GM18951 (cell line): Measurements from ENCODE around the gene RGS3.

ENCODE experiments used
- POLR2A ChIP-seq: IDR thresholded peaks from 4 replicates; pipeline ENCODE4 v1.6.1; 2011; ENCODE audit warnings: mild to moderate bottlenecking; ENCODE audit not compliant: insufficient read length, insufficient read depth; ENCODE audit errors: extremely low read depth
- in situ Hi-C: fragments of 300-500 bp; cut with MboI; formaldehyde crosslinking; loops from one replicate; pipeline ENCODE4 v1.12.0; 2022; ENCODE audit warnings: low sequenced_read_pairs, mixed read lengths, inconsistent platforms; ENCODE audit not compliant: unreplicated experiment

Gene RGS3

DNA sequence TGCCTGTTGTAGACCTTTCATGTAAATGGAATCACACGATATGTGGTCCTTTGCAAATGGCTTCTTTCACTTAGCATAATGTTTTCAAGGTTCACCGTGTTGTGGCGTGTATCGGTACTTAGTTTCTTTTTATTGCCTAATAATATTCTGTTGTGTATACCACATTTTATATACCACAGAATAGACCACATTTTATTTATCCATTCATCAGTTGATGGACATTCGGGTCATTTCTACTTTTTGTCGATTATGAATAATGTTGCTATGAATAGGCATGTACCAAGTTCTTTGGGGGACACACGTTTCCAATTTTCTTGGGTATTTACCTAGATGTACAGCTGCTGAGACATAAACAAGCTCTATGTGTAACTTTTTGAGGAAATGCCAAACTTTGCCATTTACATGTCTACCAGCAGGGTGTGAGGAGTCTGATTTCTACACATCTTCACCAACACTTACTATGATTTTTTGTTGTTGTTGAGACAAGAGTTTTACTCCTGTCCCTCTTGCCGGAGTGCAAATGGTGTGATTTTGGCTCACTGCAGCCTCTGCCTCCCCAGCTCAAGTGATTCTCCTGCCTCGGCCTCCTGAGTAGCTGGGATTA lies 144.7 kb downstream of the RGS3 start:
- in situ Hi-C loops: no loop called here

DNA sequence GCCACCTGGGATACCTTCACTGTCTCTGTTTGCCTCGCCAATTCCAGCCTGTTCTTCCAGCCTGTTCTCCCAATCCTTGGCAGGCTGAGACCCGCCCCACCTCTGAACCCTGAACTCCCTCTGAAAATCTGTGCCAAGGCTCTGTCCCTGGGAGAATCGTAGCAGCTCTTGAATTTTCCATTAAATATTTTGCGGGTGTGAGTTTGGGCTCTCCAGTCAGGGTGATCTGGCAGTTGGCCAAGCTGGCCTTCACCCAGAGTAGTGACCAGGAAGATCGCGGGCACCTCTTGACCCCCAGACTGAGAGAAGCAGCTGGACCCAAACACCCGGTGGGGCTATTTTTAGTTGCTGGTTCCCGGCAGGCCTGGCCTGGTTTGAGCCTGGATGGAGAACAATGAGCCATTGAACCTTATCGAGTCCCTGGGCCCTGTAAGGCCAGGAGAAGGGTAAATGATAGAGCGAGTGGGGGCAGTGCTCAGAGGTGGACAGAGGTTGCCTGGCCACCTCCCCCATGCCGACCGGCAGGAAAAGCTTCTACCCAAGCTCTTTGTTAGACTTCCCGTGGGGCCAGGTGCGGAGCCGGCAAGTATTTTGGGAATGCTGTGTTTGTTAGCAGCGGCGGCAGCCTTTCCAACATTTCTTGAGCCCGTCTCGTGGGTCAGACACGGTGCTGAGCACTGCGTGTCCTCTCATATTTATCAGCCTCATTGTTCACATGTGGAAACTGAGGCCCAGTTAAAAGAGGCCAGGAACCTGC lies 146.2 kb downstream of the RGS3 start:
- TF ChIP-seq POLR2A: no peak
- in situ Hi-C loops: no loop called here

More for the DNA sequence above, 144.7 kb downstream of the RGS3 start:
- TF ChIP-seq POLR2A: no peak

DNA sequence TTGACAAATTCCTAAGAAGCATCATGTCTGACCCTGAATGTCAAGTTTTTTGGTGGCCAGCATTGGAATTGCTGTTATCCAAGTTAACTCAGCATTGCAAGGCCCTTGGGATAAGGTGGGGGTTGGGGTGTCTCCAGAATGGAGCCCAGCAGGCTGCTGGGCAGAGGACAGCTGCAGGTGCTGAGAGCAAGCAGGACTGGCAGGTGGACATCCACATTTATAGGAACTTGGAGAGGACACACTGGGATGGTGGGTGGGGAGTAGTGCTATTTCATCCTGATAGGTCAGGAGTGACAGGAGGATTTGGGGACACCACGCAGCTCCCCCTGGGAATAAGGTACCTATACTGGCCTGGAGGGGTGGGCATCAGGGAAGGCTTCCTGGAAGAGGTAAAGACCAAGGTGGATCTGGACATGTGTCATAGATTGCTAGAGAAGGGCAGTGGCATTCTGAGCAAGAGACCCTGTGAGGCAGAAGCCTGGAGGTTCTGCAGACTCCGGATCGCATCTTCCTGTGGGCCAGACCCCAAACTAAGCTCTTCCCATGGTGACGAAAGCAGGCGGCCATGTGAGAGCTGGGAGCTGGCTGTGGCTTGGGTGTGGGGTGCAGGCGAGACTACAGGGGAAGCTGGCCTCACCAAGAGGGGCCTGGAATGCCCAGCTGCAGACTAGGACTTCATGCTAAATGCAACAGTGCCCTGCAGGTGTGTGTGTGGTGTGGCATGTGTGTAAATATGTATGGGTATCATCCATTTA lies 148.1 kb downstream of the RGS3 start:
- no peak for TF ChIP-seq POLR2A
- in situ Hi-C loops: no loop called here

DNA sequence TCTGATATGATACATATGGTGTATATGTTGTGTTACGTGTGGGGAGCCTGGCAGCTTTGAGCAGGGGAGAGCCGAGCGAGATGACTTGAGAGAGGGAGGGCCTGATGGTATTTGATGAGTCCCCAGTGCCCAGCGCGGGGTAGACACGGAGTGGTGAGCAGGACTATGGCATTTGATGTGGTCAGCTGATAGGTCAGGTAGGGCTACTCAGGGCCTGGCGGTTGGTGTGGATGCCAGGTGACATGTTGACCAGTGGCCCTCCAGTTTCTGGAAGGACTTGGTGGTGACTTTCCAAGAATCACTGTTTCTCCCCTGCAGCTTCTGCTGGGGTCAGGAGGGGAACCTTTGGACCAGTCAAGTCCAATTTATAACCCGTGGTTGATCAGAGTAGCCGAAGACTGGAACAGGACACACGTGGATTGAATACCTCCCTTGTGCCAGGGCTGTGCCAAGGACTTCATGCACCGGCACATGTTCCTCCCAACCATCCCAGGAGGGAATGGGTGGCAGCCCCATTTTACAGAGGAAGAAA lies 148.8 kb downstream of the RGS3 start:
- TF ChIP-seq POLR2A: no peak
- in situ Hi-C loops: no loop called here

DNA sequence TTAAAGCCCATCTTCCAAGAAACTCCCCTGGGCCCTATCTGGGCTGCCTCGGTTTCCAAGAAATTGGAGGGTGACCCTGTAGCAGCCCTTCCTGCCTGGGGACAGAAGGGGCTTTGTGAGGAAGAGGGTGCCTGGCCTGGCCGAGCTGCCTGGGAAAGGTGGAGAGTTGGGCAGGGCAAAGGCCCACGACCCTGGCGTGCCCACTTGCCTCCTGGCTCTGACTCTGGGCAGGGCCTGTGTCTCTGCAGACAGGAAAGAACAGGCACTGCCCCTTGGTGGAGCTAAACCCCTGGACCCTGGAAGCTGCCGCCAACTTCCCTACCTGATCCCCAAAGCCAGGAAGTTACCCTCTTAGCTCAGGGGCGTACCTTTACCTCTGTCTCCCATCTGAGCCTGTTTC lies 149.3 kb downstream of the RGS3 start:
- TF ChIP-seq POLR2A: no peak
- in situ Hi-C loops: no loop called here

DNA sequence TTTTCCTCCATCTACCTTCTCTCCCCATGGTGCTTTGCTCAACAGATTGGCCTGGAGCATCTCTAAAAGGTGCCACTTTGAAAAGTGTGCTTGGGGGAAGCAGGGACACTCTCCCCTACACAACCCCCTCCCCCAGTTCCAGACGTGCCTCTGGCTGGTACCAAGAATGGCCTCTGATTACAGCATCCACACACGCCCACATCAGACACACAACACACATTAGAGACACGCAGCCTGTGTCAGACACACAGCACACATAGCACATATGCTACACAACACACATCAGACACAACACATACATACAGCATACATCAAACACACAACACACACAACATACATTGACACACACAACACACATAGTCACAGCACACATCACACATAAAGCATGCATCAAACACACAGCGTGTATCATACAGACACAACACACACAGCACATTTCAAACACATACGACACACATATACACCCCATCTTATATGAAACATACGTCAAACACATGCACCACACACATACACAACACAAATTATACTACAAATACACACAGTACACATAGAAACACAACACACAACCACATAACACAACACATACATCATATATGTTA lies 150.4 kb downstream of the RGS3 start:
- in situ Hi-C loops: no loop called here
- TF ChIP-seq POLR2A: no peak

DNA sequence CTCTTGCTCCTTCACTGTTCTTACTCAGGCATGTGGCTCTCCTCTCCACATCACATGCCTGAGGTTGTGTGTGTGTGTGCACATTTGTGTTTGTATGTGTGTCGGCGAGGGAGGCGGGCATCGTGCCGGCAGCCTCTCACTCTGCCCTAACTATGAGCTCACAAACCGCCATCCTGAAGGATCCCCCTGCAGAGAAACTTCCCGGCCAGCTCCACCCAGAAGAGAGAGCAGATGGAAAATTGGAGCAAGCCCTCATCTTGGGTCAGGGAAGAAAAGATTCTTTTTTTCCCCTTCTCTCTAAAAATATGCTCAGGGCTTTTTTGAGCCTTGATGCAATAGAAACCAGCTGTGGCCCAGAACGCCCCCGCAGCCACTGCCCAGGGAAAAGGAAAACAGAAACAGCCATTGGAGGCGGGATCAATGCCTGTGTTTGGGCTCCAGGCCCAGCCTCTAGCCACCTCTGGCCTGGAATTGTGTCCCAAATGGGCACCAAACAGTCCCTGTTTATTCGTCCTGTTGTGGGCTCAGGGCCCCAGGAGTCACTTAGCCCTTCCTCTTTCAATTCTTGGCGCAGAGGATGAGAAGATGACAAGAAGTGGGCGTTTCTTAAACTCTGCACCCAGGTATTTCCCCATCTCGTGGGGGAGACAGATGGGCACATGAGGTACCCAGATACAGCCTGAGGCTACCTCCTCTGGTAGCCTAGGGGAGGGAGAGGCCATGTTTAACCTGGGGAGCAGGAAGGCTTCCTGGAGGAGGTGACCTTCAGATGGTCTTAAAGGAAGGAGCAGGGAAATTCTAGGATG lies 151.5 kb downstream of the RGS3 start:
- TF ChIP-seq POLR2A: no peak
- in situ Hi-C loops: no loop called here

DNA sequence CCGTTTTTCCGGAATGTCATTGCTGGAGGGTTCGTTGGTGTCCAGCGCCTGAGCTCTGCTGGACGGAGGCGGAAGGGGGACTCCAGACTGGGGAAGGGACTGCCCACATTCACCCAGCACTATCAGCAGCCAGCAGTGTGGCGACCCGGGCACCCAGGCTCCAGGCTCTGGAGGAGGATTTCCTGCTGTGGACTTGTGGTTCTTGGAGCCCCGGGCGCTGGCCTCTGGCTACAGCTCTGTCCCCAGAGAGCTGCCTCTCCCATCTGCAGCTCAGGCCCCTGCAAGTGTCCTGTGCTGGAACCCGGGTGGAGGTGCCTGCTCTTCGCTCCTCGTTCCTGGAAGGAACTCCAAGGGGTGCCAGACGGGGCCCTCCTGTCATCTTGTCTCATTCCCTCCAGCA lies 152.6 kb downstream of the RGS3 start:
- no peak for TF ChIP-seq POLR2A
- in situ Hi-C loops: no loop called here

DNA sequence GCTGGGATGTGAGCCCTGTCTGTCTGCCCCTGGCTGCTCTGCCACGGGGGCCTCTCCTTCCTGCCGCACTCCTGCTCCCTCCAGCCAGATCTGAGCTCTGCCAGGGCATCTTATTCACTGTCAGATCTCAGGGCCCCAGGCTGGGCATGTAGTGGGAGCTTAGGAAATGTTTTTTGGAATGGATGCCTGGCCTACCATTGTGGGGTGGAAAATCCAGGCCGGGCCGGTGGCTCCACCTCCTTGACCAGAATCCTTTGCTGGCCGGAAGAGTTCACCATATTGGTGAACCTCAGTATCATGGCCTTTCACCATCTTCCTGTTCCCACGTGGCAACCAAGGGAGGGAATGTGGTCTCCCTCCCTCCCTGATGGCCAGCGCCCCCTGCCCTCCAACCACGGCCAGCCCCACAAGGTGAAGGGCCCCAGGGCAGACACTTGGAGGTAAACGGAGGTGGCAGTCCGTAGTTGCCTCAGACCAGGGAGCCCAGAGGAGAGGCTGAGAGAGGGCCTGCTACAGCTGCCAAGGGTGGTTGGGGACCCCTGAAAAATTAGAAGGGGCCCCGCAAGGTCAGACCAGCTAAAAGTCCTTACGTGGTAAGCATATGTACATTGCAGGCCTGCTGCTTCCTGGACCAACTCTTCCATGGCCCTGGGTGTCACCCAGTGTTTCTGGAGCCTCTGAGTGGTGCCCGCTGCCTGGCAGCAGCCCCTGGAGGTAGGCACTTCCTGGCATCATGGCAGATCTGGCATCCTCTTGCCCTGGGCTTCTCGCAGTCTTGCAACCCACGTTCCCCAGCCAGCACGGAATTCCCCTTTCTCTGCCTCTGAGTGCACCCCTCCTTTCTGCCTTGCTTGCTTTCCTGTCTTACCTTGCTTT lies 153.3 kb downstream of the RGS3 start:
- in situ Hi-C loops: no loop called here
- no peak for TF ChIP-seq POLR2A

DNA sequence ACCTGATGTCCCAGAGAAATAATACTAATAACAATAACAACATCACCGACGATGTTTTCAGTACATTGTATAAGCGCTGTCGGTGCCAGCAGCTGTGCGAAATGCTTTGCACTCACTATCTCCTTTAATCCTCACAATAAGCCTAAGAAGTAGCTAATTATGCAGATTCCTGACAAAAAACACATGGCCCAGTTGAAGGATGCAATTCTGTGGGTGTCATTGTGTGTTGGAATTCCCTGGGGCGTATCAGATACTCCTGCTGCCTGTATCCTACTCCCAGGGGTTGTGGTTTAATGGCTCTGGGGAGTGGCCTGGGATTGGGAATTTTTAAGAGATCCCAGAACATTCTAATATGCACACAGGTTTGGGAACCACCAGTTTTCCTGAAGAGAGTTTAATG lies 154.0 kb downstream of the RGS3 start:
- no peak for TF ChIP-seq POLR2A
- in situ Hi-C loops: no loop called here

DNA sequence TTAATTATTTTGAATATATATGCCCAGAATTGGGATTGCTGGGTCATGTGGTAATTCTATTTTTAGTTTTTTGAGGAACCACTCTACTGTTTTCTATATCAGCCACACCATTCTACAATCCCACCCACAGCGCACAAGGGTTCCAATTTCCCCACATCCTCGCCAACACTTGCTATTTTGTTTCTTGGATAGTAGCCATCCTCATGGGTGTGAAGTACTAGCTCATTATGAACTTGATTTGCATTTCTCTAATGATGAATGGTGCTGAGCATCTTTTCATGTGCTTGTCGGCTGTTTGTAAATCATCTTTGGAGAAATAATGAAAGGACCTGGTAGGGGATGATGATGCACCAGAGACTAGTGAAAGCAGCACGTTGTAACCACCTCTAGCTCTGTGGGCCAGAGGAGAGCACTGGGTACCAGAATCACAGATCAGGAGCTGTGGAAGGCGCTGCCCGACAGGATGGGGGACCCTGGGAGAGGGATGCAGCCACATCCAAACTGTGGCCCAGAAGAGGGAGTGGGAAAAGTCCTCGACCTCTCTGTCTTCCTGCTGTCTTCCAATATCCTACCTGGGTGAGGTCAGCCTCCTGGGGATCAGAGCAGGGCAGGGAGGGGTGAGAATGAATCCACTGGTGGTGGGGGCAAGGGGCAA lies 155.4 kb downstream of the RGS3 start:
- in situ Hi-C loops: no loop called here
- no peak for TF ChIP-seq POLR2A
